Loucy (cell line): ENCODE data around the gene WIPI1.

ENCODE experiments used
- H2AFZ ChIP-seq: fragments of 200-600 bp; sonication (generic); 2 replicates; pipeline ENCODE4 v1.6.0; 2016; ENCODE audit warnings: antibody characterized with exemption, mild to moderate bottlenecking, low read length, moderate library complexity
- H3F3A ChIP-seq: fragments of 200-600 bp; 2 replicates; pipeline ENCODE4 v1.6.0; 2016; ENCODE audit warnings: antibody characterized with exemption, low read depth, mild to moderate bottlenecking
- H3K27me3 ChIP-seq: fragments of 200-600 bp; sonication (generic); 2 replicates; pipeline ENCODE4 v1.6.1; 2014; ENCODE audit warnings: low read length, mild to moderate bottlenecking; ENCODE audit not compliant: insufficient read depth, poor library complexity, severe bottlenecking
- H3K36me3 ChIP-seq: fragments of 200-600 bp; sonication (generic); 2 replicates; pipeline ENCODE4 v1.6.1; 2016; ENCODE audit warnings: low read length; ENCODE audit not compliant: insufficient read depth
- H3K4me1 ChIP-seq: fragments of 200-600 bp; sonication (generic); 2 replicates; pipeline ENCODE4 v1.5.1; 2014; ENCODE audit warnings: low read length, mild to moderate bottlenecking; ENCODE audit not compliant: insufficient read depth, poor library complexity, severe bottlenecking
- H3K4me2 ChIP-seq: fragments of 200-600 bp; sonication (generic); 2 replicates; pipeline ENCODE4 v1.6.0; 2014; ENCODE audit warnings: antibody characterized with exemption, low read length, low read depth, mild to moderate bottlenecking; ENCODE audit not compliant: poor library complexity, severe bottlenecking
- H3K4me3 ChIP-seq: fragments of 200-600 bp; sonication (generic); 2 replicates; pipeline ENCODE4 v1.5.1; 2014; ENCODE audit warnings: low read length, mild to moderate bottlenecking, mixed read lengths; ENCODE audit not compliant: poor library complexity, severe bottlenecking
- H3K79me2 ChIP-seq: fragments of 200-600 bp; sonication (generic); 2 replicates; pipeline ENCODE4 v1.6.1; 2014; ENCODE audit warnings: low read length; ENCODE audit not compliant: insufficient read depth
- H3K9ac ChIP-seq: fragments of 200-600 bp; sonication (generic); 2 replicates; pipeline ENCODE4 v1.6.0; 2014; ENCODE audit warnings: mild to moderate bottlenecking, low read depth, low read length, moderate library complexity; ENCODE audit not compliant: poor library complexity, severe bottlenecking
- H3K9me2 ChIP-seq: fragments of 200-600 bp; sonication (generic); replicated peaks from 2 replicates; pipeline ENCODE4 v1.6.1; 2016; ENCODE audit warnings: low read depth, low read length, mixed read lengths
- H3K9me3 ChIP-seq: fragments of 200-600 bp; sonication (generic); 2 replicates; pipeline ENCODE4 v1.6.1; 2014; ENCODE audit warnings: mild to moderate bottlenecking, antibody characterized with exemption, low read length, low read depth; ENCODE audit not compliant: insufficient read depth
- H4K20me1 ChIP-seq: fragments of 200-600 bp; sonication (generic); 2 replicates; pipeline ENCODE4 v1.6.0; 2014; ENCODE audit warnings: antibody characterized with exemption, low read length, mild to moderate bottlenecking; ENCODE audit not compliant: insufficient read depth, poor library complexity, severe bottlenecking
- EZH2phosphoT487 ChIP-seq: fragments of 200-600 bp; IDR thresholded peaks from 2 replicates; pipeline ENCODE4 v1.6.1; 2018; ENCODE audit warnings: antibody characterized with exemption, mild to moderate bottlenecking, moderate library complexity, borderline replicate concordance
- TF ChIP-seq, protein P1 (sequence below): fragments of 200-600 bp; sonication (generic); conservative IDR thresholded peaks from 2 replicates; pipeline ENCODE4 v1.5.1; 2014; ENCODE audit warnings: mild to moderate bottlenecking, antibody characterized with exemption, low read length

The WIPI1 gene

DNA sequence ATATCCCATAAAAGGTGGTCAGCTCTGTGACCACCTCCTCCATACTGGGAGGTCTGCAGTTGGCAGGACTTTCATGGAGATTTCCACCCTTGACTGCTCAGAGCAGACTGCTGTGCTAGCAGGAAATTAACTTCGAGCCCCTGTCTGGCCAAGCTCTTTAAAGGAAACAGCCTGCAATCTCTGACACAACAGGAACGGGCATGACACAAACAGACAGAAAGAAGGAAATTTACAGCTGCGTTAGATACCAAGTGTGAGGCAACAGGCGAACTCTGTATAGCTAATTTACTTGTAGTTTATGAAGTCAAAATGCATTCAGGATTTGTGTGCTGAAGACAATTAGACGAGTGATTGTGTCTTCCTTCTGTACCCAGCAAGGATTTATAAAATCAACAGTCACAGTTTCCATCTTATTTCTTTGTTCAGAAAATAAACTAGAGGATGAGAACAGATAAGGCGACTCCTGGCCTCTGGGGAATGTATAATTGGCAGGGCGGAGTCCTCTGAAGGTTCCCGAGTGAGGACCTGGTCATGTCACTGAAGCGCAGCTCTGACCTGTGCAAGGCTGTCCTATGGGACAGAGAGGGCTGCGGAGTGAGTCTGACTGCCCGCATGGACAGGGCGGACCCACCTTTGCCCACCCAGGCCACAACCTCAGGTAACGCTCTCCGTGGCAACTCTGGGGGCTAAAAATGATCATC, 16.1 kb downstream of the WIPI1 start:
- Histone ChIP-seq H3K9ac (peak overlapping the region; percentile 40), H3F3A (peaks cover 9% of the 10 kb centered on the region; the same call in 1 of the 2 replicates), H3K79me2 (no peaks in the 10 kb centered on the region), H3K4me1 (peaks cover 57% of the 10 kb centered on the region), H3K9me3 (no peaks in the 10 kb centered on the region), H3K4me3 (peak overlapping the region; percentile 35), H3K9me2 (no peaks in the 10 kb centered on the region), H3K4me2 (peak overlapping the region; percentile 48), H3K27me3 (no peaks in the 10 kb centered on the region), H4K20me1 (no peaks in the 10 kb centered on the region), H3K36me3 (no peaks in the 10 kb centered on the region), H2AFZ (no peak overlapping the region; the same call in 1 of the 2 replicates)
- TF ChIP-seq, protein P1, sequence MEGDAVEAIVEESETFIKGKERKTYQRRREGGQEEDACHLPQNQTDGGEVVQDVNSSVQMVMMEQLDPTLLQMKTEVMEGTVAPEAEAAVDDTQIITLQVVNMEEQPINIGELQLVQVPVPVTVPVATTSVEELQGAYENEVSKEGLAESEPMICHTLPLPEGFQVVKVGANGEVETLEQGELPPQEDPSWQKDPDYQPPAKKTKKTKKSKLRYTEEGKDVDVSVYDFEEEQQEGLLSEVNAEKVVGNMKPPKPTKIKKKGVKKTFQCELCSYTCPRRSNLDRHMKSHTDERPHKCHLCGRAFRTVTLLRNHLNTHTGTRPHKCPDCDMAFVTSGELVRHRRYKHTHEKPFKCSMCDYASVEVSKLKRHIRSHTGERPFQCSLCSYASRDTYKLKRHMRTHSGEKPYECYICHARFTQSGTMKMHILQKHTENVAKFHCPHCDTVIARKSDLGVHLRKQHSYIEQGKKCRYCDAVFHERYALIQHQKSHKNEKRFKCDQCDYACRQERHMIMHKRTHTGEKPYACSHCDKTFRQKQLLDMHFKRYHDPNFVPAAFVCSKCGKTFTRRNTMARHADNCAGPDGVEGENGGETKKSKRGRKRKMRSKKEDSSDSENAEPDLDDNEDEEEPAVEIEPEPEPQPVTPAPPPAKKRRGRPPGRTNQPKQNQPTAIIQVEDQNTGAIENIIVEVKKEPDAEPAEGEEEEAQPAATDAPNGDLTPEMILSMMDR, result no peak
- no peak for TF ChIP-seq EZH2phosphoT487

DNA sequence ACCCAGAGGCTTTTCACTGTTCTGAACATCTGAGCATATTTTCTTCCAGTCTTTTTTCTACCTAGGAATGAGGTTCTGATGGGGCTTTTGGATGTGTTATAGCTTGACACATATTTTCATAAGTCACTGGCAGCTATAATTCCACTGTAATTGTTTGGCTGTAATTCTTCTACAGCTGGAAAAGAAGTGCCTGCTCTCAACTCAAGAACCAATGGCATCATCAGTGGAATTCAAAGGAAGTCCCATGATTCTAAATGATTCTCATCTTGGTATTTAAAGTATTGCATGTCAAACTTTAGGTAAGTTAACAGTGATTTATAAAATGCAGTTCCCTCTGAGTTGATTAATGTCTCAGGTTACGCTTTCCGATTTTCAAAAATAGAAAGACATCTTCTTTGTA, 16.8 kb downstream of the WIPI1 start:
- peaks cover 63% of the 10 kb centered on the region for H3K4me1 ChIP-seq
- H3K9me3 ChIP-seq, result no peaks in the 10 kb centered on the region
- no peak for TF ChIP-seq EZH2phosphoT487
- TF ChIP-seq, protein P1, result no peak
- H2AFZ ChIP-seq, result no peak overlapping the region
- H4K20me1 ChIP-seq, result no peaks in the 10 kb centered on the region
- H3F3A ChIP-seq, result peaks cover 9% of the 10 kb centered on the region; the same call in 1 of the 2 replicates
- no peaks in the 10 kb centered on the region; the same call in 1 of the 2 replicates for H3K36me3 ChIP-seq
- no peaks in the 10 kb centered on the region for H3K9me2 ChIP-seq
- peak overlapping the region; percentile 48 for H3K4me2 ChIP-seq
- no peaks in the 10 kb centered on the region for H3K27me3 ChIP-seq
- H3K79me2 ChIP-seq, result no peaks in the 10 kb centered on the region
- H3K9ac ChIP-seq, result peak overlapping the region; percentile 40
- peak overlapping the region; percentile 35 for H3K4me3 ChIP-seq

DNA sequence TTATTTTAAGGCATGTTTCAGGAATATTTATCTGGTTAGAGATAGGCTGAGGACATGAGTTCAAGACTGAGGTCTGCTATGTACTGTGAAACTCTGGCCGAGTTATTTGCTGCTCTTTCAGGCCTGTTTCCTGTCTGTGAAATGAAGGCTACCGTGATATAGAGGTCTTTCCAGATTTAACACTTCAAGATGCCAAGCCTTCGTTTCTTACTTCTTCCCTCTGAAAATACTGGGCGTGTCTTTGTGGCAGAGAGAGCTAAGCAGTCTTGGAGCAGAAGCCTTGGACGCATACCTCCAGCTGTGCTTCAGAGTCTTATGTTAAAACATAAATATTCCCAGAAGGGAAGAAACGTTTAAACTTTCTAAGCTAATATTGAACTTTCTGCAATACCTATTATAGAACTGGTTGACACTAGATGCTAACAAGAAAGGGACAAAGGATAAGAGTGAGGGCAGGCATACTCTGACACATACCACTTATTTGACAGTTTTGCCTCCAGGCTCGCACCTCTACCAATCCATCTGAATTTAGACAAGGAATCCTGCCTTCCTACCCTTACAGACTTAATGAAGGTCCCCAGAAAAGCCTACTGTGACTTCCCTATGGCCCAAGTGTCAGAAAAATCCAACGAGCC, 17.5 kb downstream of the WIPI1 start:
- Histone ChIP-seq H3K36me3 (no peaks in the 10 kb centered on the region; the same call in 1 of the 2 replicates), H3K9me3 (no peaks in the 10 kb centered on the region), H3F3A (peaks cover 9% of the 10 kb centered on the region; the same call in 1 of the 2 replicates), H4K20me1 (no peaks in the 10 kb centered on the region), H2AFZ (no peak overlapping the region), H3K4me3 (no peak overlapping the region), H3K79me2 (no peaks in the 10 kb centered on the region), H3K9ac (peak overlapping the region; percentile 40), H3K4me2 (peak overlapping the region; percentile 48), H3K27me3 (no peaks in the 10 kb centered on the region), H3K4me1 (peaks cover 62% of the 10 kb centered on the region), H3K9me2 (no peaks in the 10 kb centered on the region)
- TF ChIP-seq, protein P1, result no peak
- no peak for TF ChIP-seq EZH2phosphoT487
